Endothelial cell of umbilical vein (primary cell): ENCODE data around the gene LPAR3. TPM values are rescaled to one million over a fixed set of nuclear protein-coding genes. Genes with fewer than 3 reads are reported as not detected.

ENCODE experiments used
- BruUV-seq: library from RNA; stranded (reverse); fragments of 400-500 nt; replicated peaks from 2 replicates; lab custom pipeline; 2021; lab: Mats Ljungman, UMichigan
- CTCF ChIA-PET: fragments of 300-600, 350-600 bp; sonication (Branson Sonifier 250); formaldehyde crosslinking; loops from one replicate; lab custom pipeline; 2021; ENCODE audit warnings: antibody characterized with exemption, inconsistent platforms; lab: Charles Lee
- POLR2A ChIA-PET: fragments of 300-600, 350-600 bp; sonication (Branson Sonifier 250); formaldehyde crosslinking; loops from one replicate; lab custom pipeline; 2021; ENCODE audit warnings: antibody characterized with exemption, inconsistent platforms; lab: Charles Lee
- DNase-seq: peaks from one replicate; pipeline ENCODE4 v3.0.0-alpha.2; 2011; ENCODE audit warnings: low read depth, low spot score
- FAIRE-seq: peaks from 2 replicates; lab custom pipeline; 2011; peaks lifted over from hg19 to GRCh38; lab: Jason Lieb, UNC
- H2AFZ ChIP-seq: 2 replicates; pipeline ENCODE4 v1.6.0; 2012; ENCODE audit warnings: low read depth, low read length, control low read depth, inconsistent platforms
- H3K27ac ChIP-seq: 2 replicates; pipeline ENCODE4 v1.5.1; 2011; ENCODE audit warnings: low read depth, mild to moderate bottlenecking, control low read depth, low read length, moderate library complexity; ENCODE audit not compliant: insufficient read depth
- H3K27me3 ChIP-seq, 2 experiments: 2 replicates each; pipeline versions ENCODE4 v1.6.0 to v1.6.1; 2011; ENCODE audit warnings: low read length in 2 of 2, mixed read lengths in 1 of 2; ENCODE audit not compliant: control insufficient read depth in 2 of 2, insufficient read depth in 2 of 2
- H3K36me3 ChIP-seq, 2 experiments: 2 replicates in 1 of 2; 3 replicates in 1 of 2; pipeline ENCODE4 v1.5.1; 2011; ENCODE audit warnings: low read length in 2 of 2, mild to moderate bottlenecking in 1 of 2, moderate library complexity in 1 of 2; ENCODE audit not compliant: control insufficient read depth in 2 of 2, insufficient read depth in 2 of 2; ENCODE audit errors: extremely low read depth in 1 of 2
- H3K4me1 ChIP-seq: 3 replicates; pipeline ENCODE4 v1.5.1; 2011; ENCODE audit warnings: mild to moderate bottlenecking, low read length; ENCODE audit not compliant: control insufficient read depth, insufficient read depth; ENCODE audit errors: extremely low read depth
- H3K4me2 ChIP-seq: 2 replicates; pipeline ENCODE4 v1.6.1; 2011; ENCODE audit warnings: low read length, control low read depth, mixed read lengths; ENCODE audit not compliant: insufficient read depth
- H3K4me3 ChIP-seq, 3 experiments: fragments of 200-600 bp in 1 of 3; sonication (generic), shearing (Covaris generic) in 1 of 3; replicated peaks in 1 of 3; 2 replicates each; pipeline ENCODE4 v1.5.1; 2011 to 2016; ENCODE audit warnings: control low read depth in 3 of 3, low read length in 3 of 3, mild to moderate bottlenecking in 2 of 3, inconsistent platforms in 1 of 3, low read depth in 1 of 3, moderate library complexity in 1 of 3; ENCODE audit not compliant: insufficient read depth in 1 of 3
- H3K79me2 ChIP-seq: 2 replicates; pipeline ENCODE4 v1.6.0; 2012; ENCODE audit warnings: low read length, inconsistent platforms; ENCODE audit not compliant: control insufficient read depth, insufficient read depth
- H3K9ac ChIP-seq: replicated peaks from 2 replicates; pipeline ENCODE3; 2011; ENCODE audit warnings: low read length, control low read depth; ENCODE audit not compliant: insufficient read depth; ENCODE audit errors: extremely low read depth
- H3K9me1 ChIP-seq: replicated peaks from 3 replicates; pipeline ENCODE4 v1.6.0; 2011; ENCODE audit warnings: mild to moderate bottlenecking, low read length; ENCODE audit not compliant: control insufficient read depth, insufficient read depth; ENCODE audit errors: extremely low read depth
- H3K9me3 ChIP-seq: replicated peaks from 2 replicates; pipeline ENCODE4 v1.5.1; 2012; ENCODE audit warnings: low read length, inconsistent platforms; ENCODE audit not compliant: control insufficient read depth, insufficient read depth
- H4K20me1 ChIP-seq: replicated peaks from 2 replicates; pipeline ENCODE3; 2011; ENCODE audit warnings: mild to moderate bottlenecking, low read length; ENCODE audit not compliant: control insufficient read depth, insufficient read depth; ENCODE audit errors: extremely low read depth
- EZH2 ChIP-seq: IDR thresholded peaks from 2 replicates; pipeline ENCODE4 v1.6.1; 2012; ENCODE audit warnings: borderline replicate concordance, low read depth, mild to moderate bottlenecking, moderate library complexity, low read length, inconsistent platforms; ENCODE audit not compliant: severe bottlenecking
- FOS ChIP-seq: IDR thresholded peaks from 2 replicates; pipeline ENCODE4 v1.6.1; 2011; ENCODE audit warnings: mild to moderate bottlenecking, low read length, moderate library complexity, borderline replicate concordance; ENCODE audit not compliant: insufficient read depth
- GATA2 ChIP-seq: IDR thresholded peaks from 2 replicates; pipeline ENCODE4 v1.7.0; 2011; ENCODE audit warnings: low read depth, mild to moderate bottlenecking, moderate library complexity, mixed read lengths, low read length; ENCODE audit not compliant: insufficient read length, insufficient read depth
- JUN ChIP-seq: IDR thresholded peaks from 2 replicates; pipeline ENCODE4 v1.6.1; 2011; ENCODE audit warnings: borderline replicate concordance, low read depth; ENCODE audit not compliant: insufficient read length, insufficient read depth
- MAX ChIP-seq: IDR thresholded peaks from 2 replicates; pipeline ENCODE4 v1.6.1; 2011; ENCODE audit not compliant: insufficient read depth, insufficient read length
- MYC ChIP-seq: IDR thresholded peaks from one replicate; pipeline ENCODE4 v1.6.1; 2011; ENCODE audit warnings: mild to moderate bottlenecking, low read depth, low read length
- POLR2A ChIP-seq: IDR thresholded peaks from 2 replicates; pipeline ENCODE4 v1.6.1; 2012; ENCODE audit warnings: low read depth, mild to moderate bottlenecking, control low read depth, low read length
- POLR2AphosphoS5 ChIP-seq: IDR thresholded peaks from 2 replicates; pipeline ENCODE4 v1.6.1; 2012; ENCODE audit warnings: low read depth, mild to moderate bottlenecking, control low read depth, low read length, moderate library complexity; ENCODE audit not compliant: insufficient read depth
- dilution Hi-C: fragments of 300-500 bp; cut with MboI; formaldehyde crosslinking; loops from one replicate; pipeline ENCODE4 v1.15.0; 2019; ENCODE audit warnings: low sequenced_read_pairs; ENCODE audit not compliant: extremely low pct_ligation_motif_present
- intact Hi-C: fragments of 100-400 bp; cut with micrococcal nuclease; formaldehyde crosslinking; loops from one replicate; pipeline ENCODE4 v1.10.0; 2022
- polyA plus RNA-seq, 4 experiments: library from polyadenylated mRNA; depleted of rRNA in 3 of 4; stranded (reverse) in 3 of 4; unstranded in 1 of 4; fragments of >200 nt; gene quantifications; 2 replicates each; pipeline versions ENCODE4 v1.2.1 to v1.2.3, GENCODE V29; 2011 to 2012; ENCODE audit warnings: missing spikeins in 1 of 4
- total RNA-seq: library from RNA; stranded (reverse); gene quantifications from 2 replicates; pipeline ENCODE4 v1.2.3, GENCODE V29; 2021
- TF ChIP-seq, protein P1 (sequence below), 2 donors: IDR thresholded peaks; 1 replicate in 1 of 2; 2 replicates in 1 of 2; pipeline ENCODE4 v1.5.1; 2011; ENCODE audit warnings: low read length in 2 of 2, mild to moderate bottlenecking in 2 of 2, moderate library complexity in 2 of 2, control low read depth in 1 of 2, inconsistent platforms in 1 of 2, low read depth in 1 of 2; ENCODE audit not compliant: insufficient read depth in 1 of 2; ENCODE audit errors: extremely low read depth in 1 of 2

The LPAR3 gene
- total and polyA plus RNA-seq, 2 donors (not counting 3 experiments of a cell fraction or from before 2014, with no cell fraction given): not detected

DNA sequence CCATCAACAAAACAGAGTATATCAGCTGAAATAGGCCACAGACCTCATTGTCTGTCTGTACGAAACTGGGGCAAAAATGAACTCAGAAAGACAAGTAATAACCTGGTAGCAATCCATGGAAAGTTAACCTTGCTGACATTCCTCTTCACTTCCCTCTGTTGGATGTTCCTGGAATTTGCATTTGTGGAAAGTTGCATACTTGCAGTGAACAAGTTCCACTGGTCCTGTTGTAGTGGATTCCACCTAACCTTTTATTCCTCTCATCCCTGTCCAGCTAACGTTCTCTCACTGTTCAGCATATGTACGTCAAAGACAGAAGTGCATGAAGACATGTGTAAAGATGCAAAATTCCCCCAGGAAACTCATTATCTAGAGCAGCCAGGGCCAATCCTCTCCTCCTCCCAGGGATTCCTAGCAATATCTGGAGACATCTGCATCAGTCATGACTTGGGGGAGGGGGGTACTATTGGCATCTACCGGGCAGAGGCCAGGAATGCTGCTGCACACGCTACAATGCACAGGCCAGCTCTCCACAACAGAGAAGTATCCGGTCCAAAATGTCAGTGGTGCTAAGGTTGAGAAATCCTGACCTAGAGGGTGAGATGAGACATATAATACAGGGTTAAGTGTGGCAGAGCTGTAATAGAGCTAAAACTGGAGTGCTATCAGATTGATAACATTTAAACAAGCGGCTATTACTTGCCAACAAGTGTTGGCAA is 8.2 kb downstream of the LPAR3 start:
- no peaks in the 10 kb centered on the region for H3K9me1 ChIP-seq
- no peak for TF ChIP-seq JUN
- TF ChIP-seq, protein P1, sequence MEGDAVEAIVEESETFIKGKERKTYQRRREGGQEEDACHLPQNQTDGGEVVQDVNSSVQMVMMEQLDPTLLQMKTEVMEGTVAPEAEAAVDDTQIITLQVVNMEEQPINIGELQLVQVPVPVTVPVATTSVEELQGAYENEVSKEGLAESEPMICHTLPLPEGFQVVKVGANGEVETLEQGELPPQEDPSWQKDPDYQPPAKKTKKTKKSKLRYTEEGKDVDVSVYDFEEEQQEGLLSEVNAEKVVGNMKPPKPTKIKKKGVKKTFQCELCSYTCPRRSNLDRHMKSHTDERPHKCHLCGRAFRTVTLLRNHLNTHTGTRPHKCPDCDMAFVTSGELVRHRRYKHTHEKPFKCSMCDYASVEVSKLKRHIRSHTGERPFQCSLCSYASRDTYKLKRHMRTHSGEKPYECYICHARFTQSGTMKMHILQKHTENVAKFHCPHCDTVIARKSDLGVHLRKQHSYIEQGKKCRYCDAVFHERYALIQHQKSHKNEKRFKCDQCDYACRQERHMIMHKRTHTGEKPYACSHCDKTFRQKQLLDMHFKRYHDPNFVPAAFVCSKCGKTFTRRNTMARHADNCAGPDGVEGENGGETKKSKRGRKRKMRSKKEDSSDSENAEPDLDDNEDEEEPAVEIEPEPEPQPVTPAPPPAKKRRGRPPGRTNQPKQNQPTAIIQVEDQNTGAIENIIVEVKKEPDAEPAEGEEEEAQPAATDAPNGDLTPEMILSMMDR (IDR thresholded peaks at IDR 0.05; ENCODE audit: extremely low read depth in 1 of 2, insufficient read depth in 1 of 2, low read depth in 1 of 2, low read length in 2 of 2): no peak
- TF ChIP-seq GATA2: no peak
- no peak for TF ChIP-seq POLR2AphosphoS5
- no peak for TF ChIP-seq EZH2
- TF ChIP-seq MAX: no peak
- no peak for TF ChIP-seq POLR2A
- TF ChIP-seq FOS: no peak
- no peak for TF ChIP-seq MYC
- H3K36me3 ChIP-seq: no peaks in the 10 kb centered on the region
- no peak overlapping the region for H3K9ac ChIP-seq
- intact Hi-C loops: no loop called here
- H2AFZ ChIP-seq: no peak overlapping the region
- CTCF ChIA-PET: interaction anchor here (0.8 to 1.0 kb wide), 2 partner anchors 9 to 113 kb away, joined by 3 read pairs; no protein-coding TSS in a partner anchor
- POLR2A ChIA-PET: no interaction called here
- dilution Hi-C loops: no loop called here
- H3K79me2 ChIP-seq: no peaks in the 10 kb centered on the region
- no peak overlapping the region for H3K27ac ChIP-seq
- DNase-seq (no peak), FAIRE-seq (no peak)
- H3K4me2 ChIP-seq: no peak overlapping the region
- no peaks in the 10 kb centered on the region for H4K20me1 ChIP-seq
- H3K4me1 ChIP-seq: no peaks in the 10 kb centered on the region
- H3K9me3 ChIP-seq: no peaks in the 10 kb centered on the region
- H3K4me3 ChIP-seq: no peak overlapping the region
- BruUV-seq: no TSS peak
- H3K27me3 ChIP-seq: peaks cover 4 to 14% of the 10 kb centered on the region in 2 experiments
